NCI-H748 (cell line): ENCODE data around the gene CDKAL1.

Experiments
- DNase-seq: peaks from one replicate; lab custom pipeline; 2025; ENCODE audit not compliant: unreplicated experiment; lab: John Stamatoyannopoulos, UW

Gene CDKAL1

GRCh38 chr6:20946890-20947289 is 412.6 kb downstream of the CDKAL1 start:
- DNase-seq = no peak

- DNase-seq = no peak
Observed at GRCh38 chr6:20947977-20948376, 413.7 kb downstream of the CDKAL1 start.

GRCh38 chr6:20948556-20948955 is 414.3 kb downstream of the CDKAL1 start:
- DNase-seq = peak; percentile 67

- no peak for DNase-seq
Observed at GRCh38 chr6:20949138-20949537, 414.9 kb downstream of the CDKAL1 start.

- DNase-seq = peak; percentile 99
Observed at GRCh38 chr6:20952699-20953474, 418.6 kb downstream of the CDKAL1 start.

GRCh38 chr6:20954315-20954714 is 420.1 kb downstream of the CDKAL1 start:
- DNase-seq = peak; percentile 96

DNA sequence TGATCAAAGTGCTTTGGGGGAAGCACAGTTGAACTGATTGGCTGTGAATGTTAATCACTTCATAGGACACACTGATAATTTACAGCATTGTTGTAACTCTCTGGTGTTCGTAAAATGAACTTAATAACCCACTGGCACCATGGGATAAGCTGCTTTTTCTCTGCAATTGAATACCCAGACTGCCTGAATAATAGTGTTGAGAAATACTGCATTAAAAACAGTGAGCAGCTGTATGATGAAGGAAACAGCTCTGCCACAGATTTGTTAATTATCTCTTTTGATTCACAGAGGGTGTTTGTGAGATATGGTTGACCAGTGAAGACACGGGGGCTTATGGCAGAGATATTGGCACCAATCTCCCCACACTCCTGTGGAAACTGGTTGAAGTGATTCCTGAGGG is 420.9 kb downstream of the CDKAL1 start:
- peak; percentile 78 for DNase-seq

GRCh38 chr6:20955751-20956150 is 421.5 kb downstream of the CDKAL1 start:
- DNase-seq = no peak

DNA sequence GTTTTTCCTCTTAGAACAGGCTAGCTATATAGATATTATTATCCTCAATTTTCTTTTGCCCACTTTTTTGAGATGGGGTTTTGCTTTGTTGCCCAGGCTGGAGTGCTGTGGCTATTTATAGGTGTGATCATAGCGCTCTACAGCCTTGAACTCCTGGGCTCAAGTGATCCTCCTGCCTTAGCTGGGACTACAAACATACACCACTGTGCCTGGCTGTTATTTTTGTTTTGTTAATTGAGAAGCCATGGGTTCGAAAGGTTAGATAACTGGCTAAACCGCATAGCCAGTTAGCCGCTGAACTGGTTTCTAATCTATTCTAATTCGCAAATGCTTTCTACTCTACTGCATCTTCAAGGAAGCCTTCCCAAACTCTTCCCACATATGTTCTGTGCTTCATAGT is 425.8 kb downstream of the CDKAL1 start:
- DNase-seq = no peak

- DNase-seq = no peak
Observed at GRCh38 chr6:20965276-20965675, 431.0 kb downstream of the CDKAL1 start.

- DNase-seq = no peak
Observed at GRCh38 chr6:20965915-20966314, 431.7 kb downstream of the CDKAL1 start.

DNA sequence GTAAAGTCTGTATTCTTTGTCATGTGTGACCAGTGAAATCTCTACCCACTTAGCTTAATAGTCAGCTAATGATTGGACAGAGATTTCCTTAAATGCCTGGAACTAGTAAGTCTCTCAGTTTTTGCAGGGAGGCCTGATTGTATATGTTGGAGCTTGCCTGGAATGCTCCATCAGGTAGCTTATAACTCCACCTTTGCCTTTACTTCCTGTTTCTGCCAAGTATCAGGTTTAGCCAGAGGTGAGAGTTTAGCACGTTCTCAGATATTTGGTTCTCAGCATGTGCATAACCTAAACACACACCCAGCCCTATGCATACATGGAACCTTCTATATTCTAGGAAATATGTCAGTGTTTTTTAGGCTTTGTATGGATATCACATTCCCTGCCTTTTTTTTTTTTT is 435.3 kb downstream of the CDKAL1 start:
- no peak for DNase-seq

DNA sequence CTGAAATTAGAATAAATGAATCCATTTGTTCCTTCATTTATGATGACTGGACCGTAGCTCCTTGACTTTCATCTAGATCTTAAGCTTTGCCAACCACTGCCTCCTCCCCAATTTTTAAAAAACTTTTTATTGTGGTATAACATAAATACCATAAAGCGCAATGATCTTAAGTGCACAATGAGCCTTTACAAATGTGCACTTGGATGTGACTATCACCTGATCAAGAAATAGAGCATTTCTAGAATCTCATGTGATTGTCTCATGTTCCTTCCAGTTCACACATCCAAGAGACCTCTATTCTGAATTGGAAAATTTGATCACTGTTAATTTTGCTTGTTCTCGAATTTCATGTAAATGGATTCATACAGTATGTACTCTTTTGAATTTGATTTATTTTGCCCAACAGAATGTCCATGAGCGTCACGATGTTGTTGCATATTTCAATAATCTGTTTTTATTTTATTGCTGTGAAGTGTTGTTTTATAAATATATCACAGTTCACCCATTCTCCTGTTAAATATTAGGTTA is 442.2 kb downstream of the CDKAL1 start:
- no peak for DNase-seq

- DNase-seq = no peak
Observed at GRCh38 chr6:20978151-20978614, 443.9 kb downstream of the CDKAL1 start.

- no peak for DNase-seq
Observed at GRCh38 chr6:20979076-20979475, 444.8 kb downstream of the CDKAL1 start.

DNA sequence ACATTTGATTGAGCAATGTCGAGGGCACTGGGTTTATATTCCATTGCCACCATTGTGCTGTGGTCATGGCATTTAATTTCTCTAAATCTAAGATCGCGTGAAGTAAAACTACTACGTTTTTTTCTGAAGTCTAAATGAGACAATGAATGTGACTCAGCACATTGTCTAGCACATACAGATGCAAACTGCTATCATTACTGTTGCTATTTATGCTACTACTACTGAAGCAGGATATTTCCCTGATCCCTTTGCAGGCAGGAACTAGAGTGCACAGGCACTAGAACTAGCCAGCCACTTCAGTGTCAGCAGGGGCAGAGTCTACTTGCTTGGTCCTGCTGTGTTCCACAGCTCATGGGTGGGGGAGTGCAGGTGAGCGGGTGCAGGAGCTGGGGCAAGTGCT is 449.7 kb downstream of the CDKAL1 start:
- no peak for DNase-seq

DNA sequence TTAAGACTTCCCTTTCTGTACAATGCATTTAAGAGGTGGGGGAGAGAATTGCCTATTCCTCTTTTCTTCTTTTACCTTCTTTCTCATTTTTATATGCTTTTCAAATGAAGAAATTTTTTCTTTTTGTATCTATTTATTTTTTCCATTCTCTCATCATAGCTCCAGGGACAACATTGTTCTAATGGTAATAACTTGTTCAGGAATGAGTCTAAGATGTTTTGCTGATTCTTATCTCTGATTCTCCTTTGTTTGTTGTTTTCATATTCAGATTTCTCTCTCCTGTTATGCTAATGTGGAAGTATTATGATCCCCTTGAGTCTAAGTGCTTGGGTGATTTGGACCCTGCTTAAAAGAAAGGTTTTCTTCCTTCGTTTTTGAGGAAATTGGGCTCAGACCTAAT is 451.6 kb downstream of the CDKAL1 start:
- no peak for DNase-seq

DNA sequence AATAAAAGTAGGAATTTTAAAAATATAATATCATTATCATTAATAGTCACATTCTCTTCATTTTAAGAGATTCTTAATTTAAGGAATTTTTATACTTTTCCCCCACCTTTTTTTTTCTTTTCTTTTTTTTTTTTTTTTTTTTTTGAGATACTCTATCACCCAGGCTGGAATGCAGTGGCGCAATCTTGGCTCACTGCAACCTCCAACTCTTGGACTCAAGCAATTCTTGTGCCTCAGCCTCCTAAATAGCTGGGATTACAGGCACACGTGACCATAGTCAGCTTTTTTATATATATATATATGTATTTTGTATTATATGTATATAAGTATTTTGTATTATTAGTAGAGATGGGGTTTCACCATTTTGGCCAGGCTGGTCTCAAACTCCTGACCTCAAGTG is 457.7 kb downstream of the CDKAL1 start:
- no peak for DNase-seq

DNA sequence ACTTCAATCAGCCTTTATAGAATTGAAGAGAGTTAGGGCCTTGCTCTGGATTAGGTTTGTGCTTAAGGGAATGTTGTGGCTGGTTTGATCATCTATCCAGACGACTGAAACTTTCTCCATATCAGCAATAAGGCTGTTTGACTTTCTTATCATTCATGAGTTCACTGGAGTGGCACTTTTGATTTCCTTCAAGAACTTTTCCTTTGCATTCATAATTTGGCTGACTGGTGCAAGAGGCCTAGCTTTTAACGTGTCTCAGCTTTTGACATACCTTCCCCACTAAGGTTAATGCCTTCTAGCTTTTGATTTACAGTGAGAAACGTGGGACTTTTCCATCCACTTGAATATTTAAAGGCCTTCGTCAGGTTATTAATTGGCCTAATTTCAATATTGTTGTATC is 461.8 kb downstream of the CDKAL1 start:
- no peak for DNase-seq

GRCh38 chr6:20997143-20997769 is 463.0 kb downstream of the CDKAL1 start:
- no peak for DNase-seq

DNA sequence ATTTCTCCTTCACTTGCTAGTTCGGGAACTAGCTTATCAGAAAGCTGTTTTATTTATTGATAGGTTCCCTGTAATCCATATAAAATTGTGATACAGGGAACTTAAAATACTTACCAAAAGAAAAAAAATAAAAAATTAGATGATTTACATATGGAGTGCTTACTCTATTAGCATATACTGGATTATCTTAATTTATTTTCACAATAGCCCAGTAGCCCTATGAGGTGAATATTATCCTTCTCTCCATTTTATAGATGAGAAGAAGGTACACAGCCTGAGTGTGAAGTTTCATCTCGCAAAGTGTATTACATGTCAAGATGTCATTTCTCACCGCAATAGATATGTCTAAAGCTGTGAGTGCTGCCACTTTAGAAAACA is 463.5 kb downstream of the CDKAL1 start:
- DNase-seq = no peak

DNA sequence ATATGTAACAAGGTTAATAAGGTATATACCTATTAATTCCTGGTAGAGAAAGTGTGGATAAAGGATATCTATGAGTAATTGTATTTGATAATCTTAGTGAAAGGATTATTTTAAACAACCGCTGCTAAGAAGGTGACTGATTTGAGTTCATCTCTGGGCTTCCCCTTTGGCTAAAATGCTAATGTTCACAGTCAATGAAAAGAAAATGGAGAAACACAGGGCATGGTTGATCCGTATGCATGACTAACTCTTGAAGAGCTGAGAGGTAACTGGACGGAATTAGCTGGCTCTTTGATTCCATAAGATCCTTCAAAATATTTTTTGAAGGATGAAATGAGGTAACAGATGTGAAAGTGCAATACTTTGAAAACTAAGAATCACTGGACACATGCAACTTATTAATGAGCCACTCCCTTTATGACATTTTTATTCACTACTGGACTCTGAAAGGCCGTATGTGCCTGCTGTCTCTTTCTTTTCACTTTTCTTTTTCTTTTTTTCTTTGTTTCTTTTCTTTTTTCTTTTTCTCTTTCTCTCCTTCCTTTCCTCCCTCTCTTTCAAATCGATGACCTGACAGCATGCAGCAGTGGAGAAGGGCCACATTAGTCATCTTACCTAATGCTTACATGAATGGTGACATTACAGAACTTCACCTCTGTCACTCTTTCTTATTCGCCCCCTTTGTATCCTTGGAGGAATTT is 464.6 kb downstream of the CDKAL1 start:
- DNase-seq = no peak
